DOHH2 (cell line): ENCODE measurements around the gene FKBP6.

Experiments used
- CTCF ChIP-seq: fragments of 200-600 bp; sonication (generic); IDR thresholded peaks from one replicate; pipeline ENCODE4 v1.5.1; 2014; ENCODE audit warnings: antibody characterized with exemption, mild to moderate bottlenecking, low read depth, low read length; ENCODE audit not compliant: poor library complexity, severe bottlenecking
- EZH2phosphoT487 ChIP-seq: fragments of 200-600 bp; sonication (generic); IDR thresholded peaks from 2 replicates; pipeline ENCODE4 v1.6.1; 2017; ENCODE audit warnings: borderline replicate concordance, mild to moderate bottlenecking, antibody characterized with exemption, low read length, moderate library complexity, mixed read lengths

GRCh38 chr7:73350306-73351068 is 22.5 kb downstream of the FKBP6 start:
- TF ChIP-seq CTCF (no peak), EZH2phosphoT487 (no peak)
